GM13977 (cell line): ENCODE data around the gene PTPN14.
"Not testable (repeated sequence)": the region's sequence is repeated elsewhere in the genome, so short reads cannot be mapped to it uniquely, and the experiment has no call there.

Experiments
- DNase-seq: peaks from one replicate; pipeline ENCODE4 v3.0.0; 2012; ENCODE audit warnings: low spot score
- in situ Hi-C: fragments of 300-500 bp; cut with MboI; formaldehyde crosslinking; loops from one replicate; pipeline ENCODE4 v1.12.0; 2022; ENCODE audit warnings: low sequenced_read_pairs, low pct_unique_long_range_greater_than_20kb, mixed read lengths, inconsistent platforms; ENCODE audit not compliant: unreplicated experiment
- TF ChIP-seq, protein P1 (sequence below): IDR thresholded peaks from 2 replicates; pipeline ENCODE4 v1.5.1; 2012; ENCODE audit warnings: mild to moderate bottlenecking, control low read depth; ENCODE audit not compliant: insufficient read depth; ENCODE audit errors: extremely low read depth, missing control alignments

The PTPN14 gene

DNA sequence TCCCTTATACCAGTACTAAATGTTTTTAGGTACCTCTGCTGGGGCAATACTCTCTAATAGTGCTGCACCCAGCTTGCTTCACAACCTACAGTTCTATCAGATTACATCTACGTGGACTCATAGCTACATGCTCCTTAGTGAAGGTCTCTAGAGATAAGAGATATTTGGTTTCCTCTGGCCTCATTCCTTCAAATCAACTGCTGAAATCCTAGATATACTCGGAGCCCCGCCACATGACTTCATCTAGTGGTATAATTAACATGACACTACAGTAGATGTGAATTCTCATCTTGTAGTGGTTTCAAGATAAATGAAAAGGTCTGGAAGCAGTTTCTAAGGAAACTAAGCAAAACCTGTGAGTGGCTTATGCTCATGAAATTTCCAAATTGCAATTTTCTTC lies 155.1 kb downstream of the PTPN14 start:
- no peak for DNase-seq
- in situ Hi-C loops = no loop called here
- TF ChIP-seq, protein P1, sequence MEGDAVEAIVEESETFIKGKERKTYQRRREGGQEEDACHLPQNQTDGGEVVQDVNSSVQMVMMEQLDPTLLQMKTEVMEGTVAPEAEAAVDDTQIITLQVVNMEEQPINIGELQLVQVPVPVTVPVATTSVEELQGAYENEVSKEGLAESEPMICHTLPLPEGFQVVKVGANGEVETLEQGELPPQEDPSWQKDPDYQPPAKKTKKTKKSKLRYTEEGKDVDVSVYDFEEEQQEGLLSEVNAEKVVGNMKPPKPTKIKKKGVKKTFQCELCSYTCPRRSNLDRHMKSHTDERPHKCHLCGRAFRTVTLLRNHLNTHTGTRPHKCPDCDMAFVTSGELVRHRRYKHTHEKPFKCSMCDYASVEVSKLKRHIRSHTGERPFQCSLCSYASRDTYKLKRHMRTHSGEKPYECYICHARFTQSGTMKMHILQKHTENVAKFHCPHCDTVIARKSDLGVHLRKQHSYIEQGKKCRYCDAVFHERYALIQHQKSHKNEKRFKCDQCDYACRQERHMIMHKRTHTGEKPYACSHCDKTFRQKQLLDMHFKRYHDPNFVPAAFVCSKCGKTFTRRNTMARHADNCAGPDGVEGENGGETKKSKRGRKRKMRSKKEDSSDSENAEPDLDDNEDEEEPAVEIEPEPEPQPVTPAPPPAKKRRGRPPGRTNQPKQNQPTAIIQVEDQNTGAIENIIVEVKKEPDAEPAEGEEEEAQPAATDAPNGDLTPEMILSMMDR = no peak

DNA sequence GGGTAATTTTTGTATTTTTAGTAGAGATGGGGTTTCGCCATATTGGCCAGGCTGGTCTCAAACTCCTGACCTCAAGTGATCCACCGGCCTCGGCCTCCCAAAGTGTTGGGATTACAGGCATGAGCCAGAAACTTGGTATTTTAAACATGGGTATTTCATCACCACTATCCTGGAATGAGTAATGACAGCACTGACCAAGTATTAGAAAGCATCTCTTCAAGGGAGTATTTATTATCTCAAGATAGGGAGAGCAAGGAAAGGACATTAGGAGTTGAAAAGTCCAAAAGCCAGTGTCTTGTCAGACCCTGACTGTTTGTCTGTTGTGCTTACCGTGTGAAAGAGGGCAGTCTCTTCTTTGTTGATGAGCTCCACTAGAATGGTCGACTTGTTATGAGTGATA lies 156.8 kb downstream of the PTPN14 start:
- DNase-seq, in situ Hi-C loops: not testable (repeated sequence)

DNA sequence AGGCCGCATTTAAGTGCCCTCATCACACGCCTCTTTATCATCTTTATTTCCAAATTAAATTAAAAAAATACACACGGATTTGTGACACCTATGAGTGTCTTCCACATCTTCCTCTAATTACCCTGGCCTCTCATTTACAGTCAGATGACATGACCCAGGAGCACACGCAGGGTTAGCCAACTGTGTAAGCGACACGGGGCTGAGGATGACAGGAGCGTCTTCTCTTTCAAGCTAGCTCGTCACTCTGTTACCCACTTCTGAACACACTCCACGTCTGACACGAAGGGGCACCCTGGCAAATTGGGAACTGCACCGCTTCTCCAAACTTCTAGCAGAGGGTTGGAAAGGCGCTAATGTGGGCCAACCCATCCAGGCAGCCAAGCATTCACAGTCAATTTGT lies 158.3 kb downstream of the PTPN14 start:
- TF ChIP-seq, protein P1 = no peak
- in situ Hi-C loops = no loop called here
- DNase-seq = no peak

DNA sequence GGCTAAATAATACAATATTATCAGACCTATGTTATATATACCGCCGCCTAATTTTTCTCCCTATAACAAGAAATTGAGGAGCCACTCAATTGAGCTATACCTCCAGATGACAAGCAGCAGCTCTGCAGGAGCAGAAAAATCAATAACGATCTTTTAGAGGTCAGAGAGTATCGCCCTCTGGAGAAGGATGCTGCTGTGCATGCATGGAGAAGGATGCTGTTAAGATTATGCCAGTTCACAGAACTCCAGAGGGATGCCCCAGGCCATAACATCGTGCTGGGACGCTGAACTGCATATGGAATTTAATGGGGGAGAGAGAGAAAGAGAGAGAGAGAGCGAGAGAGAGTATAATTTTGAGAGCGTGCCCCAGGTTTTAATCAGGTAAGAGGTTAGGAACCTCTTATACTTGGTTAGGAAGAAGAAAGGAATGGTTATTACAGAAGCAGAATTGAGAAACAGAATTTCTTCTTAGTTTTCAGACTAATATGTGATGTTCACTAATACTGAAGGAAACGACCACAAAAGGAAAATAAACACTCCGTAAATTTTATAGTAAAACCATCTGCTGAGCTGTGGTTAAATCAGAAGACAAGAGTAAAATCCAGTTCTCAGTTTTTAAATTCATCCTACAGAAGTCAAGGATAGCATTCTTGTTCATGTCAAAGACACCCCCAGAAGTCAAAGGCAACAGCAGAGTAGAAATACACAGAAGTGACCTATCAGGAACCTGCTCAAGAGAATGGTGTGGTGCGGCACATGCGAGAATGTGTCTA lies 159.3 kb downstream of the PTPN14 start:
- TF ChIP-seq, protein P1 = no peak
- no peak for DNase-seq
- in situ Hi-C loops = no loop called here

DNA sequence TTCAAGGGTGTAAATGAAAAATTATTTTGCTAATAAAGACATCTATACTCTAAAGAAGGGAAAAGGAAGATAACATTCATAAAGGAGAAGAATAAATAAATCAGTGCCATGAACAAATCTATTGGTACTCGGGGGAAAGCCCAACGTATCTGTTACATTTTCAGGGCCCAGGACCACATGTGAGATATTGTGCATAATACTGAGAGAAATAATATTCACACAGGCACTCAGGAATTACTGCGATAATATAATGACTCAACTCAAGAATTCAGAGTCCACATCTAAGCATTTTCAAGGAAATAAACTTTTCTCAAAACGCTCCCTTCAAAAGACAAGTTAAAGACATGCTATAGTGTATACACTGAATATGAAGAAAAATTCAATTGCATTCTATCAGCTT lies 161.7 kb downstream of the PTPN14 start:
- TF ChIP-seq, protein P1 = no peak
- no peak for DNase-seq
- in situ Hi-C loops = no loop called here

DNA sequence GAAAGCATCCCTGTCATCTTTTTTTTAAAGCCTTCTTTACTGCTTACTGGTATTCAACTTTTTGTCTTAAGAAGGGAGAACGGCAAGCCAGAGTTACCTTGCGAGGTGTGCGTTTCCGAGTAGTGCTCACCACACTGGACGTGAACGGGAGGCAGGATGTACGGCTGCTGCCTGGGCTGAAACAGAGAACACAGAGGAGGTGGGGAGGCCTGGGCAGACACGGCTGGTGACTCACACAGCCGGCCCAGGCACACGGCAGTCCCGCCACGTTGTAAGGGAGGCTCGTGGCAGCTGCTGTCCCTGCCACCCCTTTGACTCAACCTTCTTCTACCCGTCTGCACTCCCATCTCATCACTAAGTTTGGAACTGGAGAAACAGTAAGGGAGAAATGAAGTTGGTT lies 164.7 kb downstream of the PTPN14 start:
- TF ChIP-seq, protein P1 = no peak
- in situ Hi-C loops = no loop called here
- no peak for DNase-seq

DNA sequence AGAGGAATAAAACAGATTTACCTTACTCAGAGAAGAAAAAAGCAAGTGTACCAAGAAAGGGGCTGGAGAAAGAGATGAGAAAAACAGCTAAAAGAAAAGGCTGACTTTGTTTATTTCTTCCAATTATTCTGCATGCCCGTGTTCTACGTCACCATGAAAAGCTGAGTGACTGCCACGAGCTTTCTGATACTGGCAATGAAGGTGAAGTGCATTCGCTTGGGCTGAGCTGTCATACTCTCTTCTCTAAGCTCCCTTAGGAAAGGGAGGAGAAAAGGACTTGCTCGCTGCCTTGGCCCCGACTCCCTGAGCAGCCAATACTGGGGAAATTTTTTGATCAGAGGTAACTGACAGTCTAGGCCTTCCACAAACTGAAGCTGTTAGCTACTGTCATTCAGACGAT lies 165.1 kb downstream of the PTPN14 start:
- in situ Hi-C loops = no loop called here
- TF ChIP-seq, protein P1 = no peak
- no peak for DNase-seq
